Measurements from ENCODE around the gene URM1.

DNA sequence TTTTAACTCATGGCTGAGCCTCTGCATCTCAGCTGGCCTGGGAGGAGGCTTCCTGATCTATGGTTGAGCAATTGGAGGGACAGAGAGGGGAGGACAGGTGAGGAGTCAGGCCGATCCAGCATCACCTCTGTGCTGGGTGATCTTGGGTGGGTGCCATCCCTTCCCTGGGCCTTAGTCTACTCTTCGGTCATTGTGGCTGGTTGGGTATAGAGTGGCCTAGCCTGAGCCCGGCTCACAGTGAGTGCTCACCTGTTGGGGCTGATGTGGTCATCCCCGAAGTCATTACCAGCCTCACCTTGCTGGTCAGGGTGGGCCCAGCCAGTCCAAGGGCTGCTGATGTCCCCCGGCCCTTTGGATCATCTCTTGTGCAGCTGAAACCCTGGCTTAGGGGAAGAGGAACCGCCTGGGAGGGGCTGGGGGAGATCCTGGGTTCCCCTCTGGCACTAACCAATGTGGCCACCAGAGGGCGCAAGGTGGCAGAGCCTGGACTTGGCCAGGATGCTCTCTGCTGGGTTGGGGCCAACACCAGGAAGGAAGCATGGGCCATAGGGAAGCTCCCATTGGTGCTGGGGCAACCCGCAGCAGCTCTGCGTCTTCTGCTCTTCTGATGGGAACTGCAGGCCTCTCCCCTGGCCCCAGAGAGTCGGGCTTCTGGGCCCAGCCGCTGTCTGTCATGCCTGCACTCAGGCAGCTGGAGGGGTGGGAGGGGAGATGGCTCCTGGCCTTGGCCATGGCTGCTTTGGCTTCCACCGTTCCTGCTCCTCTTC is 67.4 kb downstream of the URM1 start:
- TF ChIP-seq, protein P1, sequence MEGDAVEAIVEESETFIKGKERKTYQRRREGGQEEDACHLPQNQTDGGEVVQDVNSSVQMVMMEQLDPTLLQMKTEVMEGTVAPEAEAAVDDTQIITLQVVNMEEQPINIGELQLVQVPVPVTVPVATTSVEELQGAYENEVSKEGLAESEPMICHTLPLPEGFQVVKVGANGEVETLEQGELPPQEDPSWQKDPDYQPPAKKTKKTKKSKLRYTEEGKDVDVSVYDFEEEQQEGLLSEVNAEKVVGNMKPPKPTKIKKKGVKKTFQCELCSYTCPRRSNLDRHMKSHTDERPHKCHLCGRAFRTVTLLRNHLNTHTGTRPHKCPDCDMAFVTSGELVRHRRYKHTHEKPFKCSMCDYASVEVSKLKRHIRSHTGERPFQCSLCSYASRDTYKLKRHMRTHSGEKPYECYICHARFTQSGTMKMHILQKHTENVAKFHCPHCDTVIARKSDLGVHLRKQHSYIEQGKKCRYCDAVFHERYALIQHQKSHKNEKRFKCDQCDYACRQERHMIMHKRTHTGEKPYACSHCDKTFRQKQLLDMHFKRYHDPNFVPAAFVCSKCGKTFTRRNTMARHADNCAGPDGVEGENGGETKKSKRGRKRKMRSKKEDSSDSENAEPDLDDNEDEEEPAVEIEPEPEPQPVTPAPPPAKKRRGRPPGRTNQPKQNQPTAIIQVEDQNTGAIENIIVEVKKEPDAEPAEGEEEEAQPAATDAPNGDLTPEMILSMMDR (IDR thresholded peaks at IDR 0.05), result peak; percentile 79 to 92
- TF ChIP-seq POLR2A (IDR thresholded peaks at IDR 0.05), result no peak
